GM21360 (cell line): ENCODE measurements around the gene TMEM255A.

Experiments used
- ATAC-seq: cut with Tn5 transposase; IDR thresholded peaks from one replicate; pipeline ENCODE4 v1.9.1; 2021; ENCODE audit warnings: mild to moderate bottlenecking, moderate library complexity; ENCODE audit not compliant: unreplicated experiment

The TMEM255A gene

DNA sequence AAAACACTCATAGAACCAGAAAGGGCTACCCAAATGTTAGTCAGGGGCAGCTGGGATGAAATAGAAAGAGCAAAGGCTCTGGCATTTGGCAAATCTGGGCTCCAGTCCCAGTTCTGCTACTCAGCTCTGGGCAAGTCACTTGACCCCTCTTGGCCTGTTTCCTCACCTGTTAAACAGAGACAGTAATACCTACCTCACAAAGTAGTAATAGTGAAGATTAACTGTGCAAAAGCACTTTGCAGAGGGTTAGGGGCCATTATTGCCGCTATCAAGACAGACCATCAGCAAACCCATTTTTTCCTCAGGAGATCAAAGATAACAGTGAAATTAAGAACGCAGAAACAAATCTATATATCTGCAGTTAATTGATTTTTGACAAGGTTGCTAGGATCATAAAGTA, 40.0 kb downstream of the TMEM255A start:
- no peak for ATAC-seq

DNA sequence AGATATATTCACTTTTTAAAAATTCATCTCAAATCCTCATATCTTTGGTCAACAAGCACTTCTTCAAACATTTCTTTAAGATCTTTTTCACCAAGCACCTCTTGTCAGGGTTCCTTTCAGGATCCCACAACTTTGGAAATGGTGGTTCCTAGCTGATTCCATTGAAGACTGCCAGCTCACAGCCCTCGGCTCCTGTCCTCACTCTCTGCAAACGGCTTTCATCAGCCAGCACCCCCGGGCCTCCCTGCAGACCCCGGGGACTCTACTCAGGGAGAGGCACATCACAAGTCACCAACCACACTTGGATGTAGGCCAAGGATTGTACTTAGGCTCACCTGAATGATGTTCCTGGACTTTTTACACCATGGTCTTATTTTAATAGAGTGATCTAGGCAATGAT, 40.7 kb downstream of the TMEM255A start:
- no peak for ATAC-seq

DNA sequence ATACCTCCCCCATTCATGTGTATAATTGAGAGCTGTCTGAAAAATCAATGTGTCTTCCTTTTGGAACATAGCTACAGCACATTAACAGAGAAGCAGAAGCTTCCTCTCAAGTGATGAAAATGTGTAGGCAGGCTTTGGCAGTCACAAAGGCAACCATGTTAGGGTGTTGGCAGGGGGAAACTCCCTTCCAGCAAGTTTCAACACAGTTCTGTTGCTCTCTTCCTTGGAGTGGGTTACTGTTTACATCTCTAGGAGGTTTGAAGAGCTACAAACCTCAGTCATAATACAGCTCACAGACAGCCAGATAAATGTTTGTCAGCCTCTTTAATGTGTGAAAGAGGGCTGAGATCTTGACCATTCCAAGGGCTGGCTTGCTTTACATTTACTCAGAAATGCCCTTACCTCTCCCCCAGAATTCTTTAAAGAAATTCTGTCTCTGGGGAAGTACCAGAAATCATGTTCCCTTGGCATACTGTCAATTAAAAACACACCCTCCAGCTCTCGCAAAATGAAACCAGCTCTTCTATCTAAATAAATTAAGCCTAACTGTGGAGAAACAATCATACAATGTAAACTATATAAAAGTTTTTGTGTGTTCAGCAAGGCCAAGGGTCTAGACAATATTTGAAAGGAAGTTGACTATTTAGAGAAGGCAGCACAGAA, 41.8 kb downstream of the TMEM255A start:
- no peak for ATAC-seq

DNA sequence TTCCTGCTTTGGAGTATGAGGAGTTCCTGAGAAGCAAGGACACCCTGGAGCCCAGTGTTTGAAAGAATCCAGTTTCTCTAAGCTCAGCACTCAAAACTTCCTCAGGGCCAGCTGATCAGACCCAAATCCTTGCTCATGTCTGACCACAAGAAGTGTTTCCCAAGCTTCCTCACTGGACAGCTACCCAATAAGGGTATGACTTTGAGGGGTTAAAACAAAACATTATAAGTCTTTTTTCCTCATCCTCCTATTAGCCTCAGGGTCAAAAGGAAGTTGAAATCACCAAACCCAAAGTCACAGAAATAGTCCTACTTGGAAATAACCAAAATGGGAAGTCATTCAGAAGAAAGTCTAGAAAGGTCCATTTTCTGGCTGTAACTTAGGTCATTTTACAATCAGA, 46.9 kb downstream of the TMEM255A start:
- ATAC-seq, result no peak

DNA sequence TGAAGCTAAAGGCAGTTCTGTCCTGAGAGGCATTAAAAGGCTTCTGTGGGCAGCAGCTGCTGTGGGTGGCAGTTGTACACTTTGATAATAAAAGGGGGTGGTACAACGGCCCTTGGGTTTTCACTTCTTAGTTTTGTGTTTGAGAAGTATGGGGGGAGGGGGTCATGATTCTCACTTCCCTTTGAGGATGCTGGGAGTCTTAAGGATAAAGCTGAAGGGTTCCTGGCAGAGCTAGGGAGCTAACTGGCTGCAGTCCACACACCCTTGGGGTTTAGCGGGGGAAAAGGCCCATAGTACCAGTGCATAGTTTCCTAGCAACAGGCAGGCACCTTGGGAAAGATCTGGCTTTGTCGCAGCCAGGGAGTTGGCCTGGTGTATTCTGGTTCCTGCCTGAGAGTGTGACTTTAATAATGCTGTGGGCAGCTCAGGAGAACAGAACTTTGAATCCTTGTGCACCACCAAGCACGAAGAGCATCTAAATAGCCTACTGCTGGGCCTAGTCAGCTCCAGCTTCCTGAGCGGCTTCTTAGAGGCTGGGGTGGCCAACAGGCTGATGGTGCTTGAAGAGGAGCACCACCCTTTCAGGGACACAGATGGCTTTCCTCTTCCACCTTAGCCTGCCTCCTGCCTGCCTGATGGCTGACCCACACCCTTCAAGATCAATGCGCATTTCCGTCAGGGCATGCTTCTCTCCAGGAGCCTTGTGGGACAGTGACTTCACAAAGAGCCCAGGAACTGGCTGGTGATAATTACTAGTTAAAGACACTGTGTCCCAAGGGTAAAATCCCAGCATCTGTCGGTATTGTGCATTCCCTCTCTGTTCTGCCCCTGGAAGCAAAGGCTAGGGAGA, 48.2 kb downstream of the TMEM255A start:
- no peak for ATAC-seq

DNA sequence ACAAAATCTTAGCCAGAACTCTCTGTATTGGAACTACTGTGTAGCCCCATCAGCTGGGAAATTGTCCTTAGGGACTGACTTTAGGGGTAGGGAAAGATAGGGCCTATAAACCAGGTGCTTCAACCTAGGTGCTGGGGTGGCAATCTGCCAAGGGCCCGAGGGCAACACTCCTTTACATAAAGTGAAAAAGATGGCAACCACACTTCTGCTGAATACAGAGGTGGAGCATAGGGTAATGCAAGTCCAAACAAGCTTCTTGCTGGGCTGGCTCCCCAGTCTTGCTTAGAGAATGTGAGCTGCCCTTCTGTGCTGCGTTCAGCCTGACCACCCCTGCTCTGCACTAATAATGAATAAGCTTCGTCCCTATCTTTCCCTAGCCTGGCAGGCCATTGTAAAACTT, 50.9 kb downstream of the TMEM255A start:
- no peak for ATAC-seq

DNA sequence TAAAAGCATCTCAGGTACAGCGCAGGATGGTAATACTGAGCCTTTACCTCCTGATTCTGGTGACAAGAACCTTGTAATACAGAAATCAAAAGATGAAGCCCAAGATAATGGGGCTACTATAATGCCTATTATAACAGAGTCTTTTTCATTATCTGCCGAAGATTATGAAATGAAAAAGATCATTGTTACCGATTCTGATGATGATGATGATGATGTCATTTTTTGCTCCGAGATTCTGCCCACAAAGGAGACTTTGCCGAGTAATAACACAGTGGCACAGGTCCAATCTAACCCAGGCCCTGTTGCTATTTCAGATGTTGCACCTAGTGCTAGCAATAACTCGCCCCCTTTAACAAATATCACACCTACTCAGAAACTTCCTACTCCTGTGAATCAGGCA, 57.5 kb downstream of the TMEM255A start:
- no peak for ATAC-seq

DNA sequence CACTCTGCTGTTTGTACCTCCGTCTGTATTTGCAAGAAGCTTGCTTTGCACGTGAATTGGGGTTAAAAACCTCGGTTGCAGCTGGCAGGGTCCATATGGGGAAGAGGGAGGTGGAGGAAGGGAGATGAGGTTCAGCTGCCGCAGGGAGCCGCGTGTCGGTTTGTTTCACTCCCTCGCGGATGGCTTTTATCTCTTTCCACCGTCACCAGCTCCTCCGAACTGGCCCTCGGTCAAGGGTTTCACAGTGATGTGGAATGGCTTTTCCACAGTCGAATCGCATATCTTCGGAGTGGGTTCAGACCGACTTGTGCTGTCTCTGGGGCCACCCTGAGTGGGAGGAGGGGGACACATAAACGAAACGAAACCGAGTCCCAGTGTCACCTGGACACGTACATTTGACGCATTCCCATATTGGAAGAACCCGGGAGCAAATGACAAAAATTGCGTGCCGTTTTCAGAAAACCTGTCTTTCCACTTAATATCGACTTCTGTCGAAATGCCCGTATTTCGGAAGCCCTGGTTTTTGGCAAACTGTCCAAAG, 59.7 kb downstream of the TMEM255A start:
- ATAC-seq, result no peak

DNA sequence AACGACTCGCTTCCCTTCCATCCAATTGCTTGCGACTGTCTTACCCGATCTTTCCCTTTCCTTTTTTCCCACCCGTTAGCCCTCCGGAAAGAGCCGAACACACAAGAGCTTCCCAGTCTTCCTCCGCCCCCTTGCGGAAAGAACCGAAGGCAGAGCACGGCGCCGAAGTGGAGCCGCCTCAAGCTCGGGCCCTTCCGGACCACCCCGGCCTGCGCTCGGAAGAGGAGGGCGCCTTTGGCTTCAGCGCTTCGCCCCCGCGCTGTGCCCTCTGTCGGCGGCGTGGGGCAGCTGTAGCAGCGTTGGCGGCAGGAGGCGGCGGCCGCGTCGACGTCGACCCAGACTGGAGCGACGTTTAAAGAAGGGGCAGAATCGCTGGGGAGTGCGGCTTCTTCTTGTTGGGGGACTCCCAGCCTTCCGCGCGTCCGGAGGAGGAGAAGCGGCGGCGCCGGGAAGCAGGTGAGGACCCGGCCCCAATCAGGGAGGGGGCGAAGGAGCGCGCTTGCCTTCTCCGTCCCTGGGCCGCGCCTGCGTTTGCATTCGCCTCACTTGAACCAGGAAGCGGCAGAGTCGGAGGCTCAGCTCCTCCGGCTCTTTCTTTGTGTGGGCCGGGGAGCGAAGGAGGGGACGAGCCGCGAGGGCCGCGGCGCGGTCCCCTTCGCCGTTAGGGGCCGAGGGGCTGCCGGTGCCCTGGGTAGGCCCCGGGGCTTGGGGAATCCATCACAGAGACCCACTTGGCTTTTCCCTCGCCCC, 60.6 kb downstream of the TMEM255A start, which contains the start of gene ZBTB33:
Gene ZBTB33 (plus strand): TSS at position 291 of the 750 bp plus-strand sequence. CDS start 2,604 bp downstream, outside the sequence.
- peak; percentile 98 for ATAC-seq

DNA sequence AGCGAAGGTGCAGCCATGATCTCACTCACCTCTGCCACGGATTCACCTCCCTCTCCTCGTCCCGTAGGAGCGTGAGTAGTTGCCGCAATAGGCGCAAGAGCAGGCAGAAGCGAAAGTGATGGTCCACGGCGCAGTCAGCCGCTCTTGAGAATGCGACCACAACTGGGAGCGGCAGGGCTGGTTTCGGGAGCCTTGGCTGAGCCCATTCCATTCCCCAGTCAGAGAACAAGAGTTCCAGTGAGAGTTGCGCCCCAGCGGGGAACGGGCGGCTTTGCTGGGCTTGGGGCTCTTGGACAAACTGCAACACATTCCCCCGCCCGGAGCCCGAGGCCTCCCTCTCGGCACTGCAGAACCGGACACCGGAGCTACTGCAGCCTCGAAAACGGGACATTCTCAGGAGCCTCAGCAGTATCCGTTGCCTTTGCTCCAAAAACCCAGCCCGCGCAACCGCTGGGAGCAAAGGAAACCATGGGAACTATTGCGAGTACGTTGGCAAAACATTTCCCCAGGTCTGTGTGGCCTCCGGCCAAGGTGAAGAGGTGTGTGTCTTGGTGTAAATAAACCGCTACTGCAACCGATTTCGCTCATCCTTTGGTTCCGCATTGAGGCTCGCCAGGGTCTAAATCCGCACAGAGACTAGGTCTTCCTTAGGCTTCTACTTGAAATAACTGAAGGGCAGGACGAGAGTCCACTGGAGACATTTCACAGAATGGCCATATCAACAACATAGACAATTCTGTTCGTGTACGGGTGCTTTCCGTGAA, 66.3 kb downstream of the TMEM255A start:
- peak; percentile 59 for ATAC-seq

DNA sequence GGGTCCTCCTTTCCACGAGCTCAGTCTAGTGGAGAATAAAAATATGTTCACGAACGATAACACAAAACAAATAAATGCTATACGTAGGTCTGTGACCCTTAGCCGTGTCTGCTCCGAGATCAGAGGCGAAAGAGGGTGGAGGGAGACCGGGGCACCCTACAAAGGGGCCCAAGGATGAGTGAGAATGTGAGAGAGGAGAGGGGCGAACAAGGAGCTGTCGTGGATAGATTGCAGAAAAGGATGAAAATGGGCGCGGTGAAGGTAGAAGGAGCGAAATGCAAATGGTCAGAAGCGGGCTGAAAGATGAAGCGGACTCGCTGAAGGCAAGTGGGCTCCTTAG, 66.9 kb downstream of the TMEM255A start:
- ATAC-seq, result peak; percentile 22

DNA sequence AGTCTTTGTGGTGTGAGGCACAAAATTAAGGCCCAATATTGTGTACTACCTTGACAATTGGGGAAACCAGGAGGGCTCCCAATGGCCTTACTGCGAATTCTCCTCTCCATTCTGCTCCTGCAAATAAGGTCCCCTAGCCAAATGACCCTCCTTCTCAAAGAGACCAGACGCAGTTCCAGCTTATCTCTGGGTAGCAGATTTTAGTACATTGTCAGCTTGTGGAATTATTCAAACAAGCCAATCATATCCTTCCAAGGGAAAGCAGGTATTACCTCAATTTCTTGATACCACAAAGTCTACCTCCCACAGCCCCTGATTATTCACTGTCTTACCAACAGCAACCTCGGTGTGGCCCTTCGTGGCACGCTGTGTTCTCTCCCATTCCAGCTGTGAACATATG, 68.4 kb downstream of the TMEM255A start:
- no peak for ATAC-seq

DNA sequence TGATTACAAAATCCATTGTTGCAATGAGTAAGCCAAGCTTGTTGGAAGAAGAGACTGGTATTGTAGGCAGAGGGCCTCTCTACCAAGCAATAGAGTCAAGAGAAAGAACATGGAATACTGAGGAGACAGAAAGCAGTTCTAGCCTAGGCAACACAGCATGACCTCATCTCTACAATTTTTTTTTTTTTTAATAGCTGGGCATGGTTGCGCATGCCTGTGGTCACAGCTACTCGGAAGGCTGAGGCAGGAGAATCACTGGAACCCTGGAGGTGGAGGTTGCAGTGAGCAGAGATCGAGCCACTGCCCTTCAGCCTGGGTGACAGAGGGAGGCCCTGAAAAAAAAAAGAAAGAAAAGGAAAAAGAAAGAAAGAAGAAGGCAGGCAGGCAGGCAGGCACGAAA, 72.3 kb downstream of the TMEM255A start:
- ATAC-seq, result no peak

DNA sequence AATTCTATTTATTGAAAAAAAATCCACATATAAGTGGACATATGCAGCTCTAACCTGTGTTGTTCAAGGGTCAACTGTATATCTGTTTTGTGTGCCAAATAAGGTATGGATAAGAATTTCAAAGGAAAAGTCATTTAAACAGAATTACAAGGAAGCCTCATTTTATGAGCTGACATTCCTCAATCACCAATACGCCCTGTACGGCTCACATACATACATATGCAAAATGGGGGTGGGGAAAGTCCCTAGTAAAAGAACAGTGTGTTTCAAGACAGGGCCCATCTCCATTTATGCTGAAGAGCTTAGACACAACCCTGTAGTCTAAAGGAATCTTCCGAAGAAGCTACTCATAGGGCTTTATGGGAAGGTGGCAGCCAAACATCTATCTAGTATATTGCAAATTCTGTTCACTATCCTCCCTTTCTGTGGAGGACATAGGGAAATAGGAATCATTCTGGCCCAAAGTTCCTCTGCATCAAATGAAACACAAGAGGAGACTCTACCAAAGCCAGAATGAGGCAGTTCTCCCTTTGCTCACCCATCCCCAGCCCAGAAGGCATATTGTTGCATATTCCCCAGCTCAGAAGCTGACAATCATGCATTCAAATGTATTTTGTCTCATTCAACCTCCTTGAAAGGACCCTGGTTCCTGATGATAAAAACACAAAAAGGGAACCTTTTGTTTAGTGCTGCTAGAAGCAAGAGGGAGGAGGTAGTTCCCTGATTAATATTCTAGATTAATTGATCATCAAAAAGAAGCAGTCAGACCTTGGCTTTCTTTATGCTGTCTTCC, 74.4 kb downstream of the TMEM255A start:
- ATAC-seq, result no peak

DNA sequence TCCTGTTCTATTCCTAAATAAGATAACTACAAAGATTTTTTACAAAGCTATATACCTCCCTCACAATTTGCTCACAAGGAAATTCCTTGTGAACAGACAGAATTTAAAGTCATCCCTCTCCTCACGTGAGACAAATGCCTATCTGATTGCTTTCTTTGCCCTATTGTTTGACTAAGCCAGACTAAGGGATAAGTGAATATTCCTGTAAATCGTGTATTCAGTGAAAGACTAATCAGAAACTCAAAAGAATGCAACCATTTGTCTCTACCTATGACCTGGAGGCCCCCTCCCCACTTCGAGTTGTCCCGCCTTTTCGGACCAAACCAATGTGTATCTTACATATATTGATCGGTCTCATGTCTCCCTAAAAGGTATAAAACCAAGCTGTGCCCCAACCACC, 76.0 kb downstream of the TMEM255A start:
- ATAC-seq, result no peak

DNA sequence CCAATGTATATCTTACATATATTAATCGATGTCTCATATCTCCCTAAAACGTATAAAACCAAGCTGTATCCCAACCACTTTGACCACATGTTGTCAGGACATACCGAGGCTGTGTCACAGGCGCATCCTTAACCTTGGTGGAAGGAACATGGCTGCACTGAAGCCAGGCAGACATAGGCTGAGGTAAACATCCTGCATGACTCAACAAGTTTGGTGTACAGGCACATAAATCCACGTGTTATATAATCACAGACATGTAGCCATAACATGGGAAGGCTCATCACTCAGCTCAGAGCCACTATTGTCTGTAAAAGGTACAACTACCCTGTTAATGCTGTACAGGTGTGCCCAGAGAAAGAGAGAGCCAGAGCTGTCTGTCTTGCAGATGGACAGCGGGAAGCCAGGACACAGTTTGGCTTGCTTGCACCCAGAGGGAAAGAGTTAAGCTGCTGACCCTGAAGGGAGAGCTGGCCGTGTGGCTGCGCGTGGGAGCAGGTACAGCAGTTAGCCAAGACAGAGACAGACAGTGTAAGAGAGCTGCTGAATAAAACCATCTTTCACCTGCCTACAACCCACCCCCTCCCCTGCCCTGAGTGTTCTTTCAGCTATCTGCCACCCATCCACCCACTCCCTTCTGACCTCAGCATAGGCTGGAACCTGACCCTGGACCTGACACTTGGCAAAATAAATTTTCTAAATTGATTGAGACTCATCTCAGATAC, 82.9 kb downstream of the TMEM255A start:
- ATAC-seq, result no peak

DNA sequence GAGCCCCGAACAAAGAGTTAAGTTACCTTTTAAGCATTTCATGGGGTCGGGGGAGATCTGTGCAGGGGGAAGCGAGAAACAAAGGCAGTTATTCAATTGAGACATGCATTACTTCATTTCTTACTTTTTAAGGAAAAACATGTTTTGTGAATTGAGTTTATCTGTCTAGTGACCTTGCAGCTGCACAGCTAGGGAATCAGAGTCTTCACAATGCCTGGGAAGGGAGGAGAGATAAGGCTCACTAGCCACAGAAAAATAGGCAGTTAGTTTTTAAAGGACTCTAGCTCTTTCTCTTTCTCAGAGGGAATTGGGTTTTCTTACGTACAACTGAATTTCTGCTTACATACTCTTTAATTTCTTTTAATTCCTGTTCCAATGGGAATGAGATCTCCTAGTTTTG, 86.9 kb downstream of the TMEM255A start:
- ATAC-seq, result no peak

DNA sequence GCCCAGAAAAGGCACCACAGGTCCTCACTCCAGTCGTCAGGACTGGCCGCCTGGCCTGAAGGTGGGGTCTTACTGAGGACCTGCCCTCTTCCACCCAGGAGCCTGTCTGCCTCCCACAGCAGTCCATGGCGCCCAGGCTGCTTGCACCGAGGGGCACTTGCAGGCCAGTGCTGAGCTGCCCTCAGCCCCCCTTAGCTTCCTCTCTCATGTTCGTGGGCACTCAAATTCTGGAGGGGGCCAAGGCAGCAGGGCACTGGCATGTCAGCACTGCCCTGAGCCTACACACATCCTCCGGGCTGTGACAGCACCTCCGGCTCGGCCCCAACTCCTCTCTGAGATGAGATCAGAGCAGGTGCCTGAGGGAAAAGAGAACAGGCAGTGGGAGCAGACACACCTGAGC, 87.9 kb downstream of the TMEM255A start:
- ATAC-seq, result no peak
